ENCODE data around the gene ZNF134.

Gene ZNF134

GRCh38 chr19:57667228-57667627 lies 53.2 kb downstream of the ZNF134 start:
- Histone ChIP-seq H3K9me3 (ENCODE audit: control insufficient read depth, insufficient read depth, low read depth, low read length) (no peaks in the 10 kb centered on the region), H3K27ac (ENCODE audit: extremely low read depth, low read depth, low read length) (no peak overlapping the region), H3K36me3 (ENCODE audit: control insufficient read depth in 2 of 2, insufficient read depth in 1 of 2, low read length in 2 of 2) (no peaks in the 10 kb centered on the region), H3K4me1 (ENCODE audit: control insufficient read depth, insufficient read depth, low read length) (no peaks in the 10 kb centered on the region), H3K4me3 (ENCODE audit: low read depth, low read length) (no peak overlapping the region)
- ChIA-PET CTCF (interaction anchor here (0.6 to 0.7 kb wide), 2 partner anchors 15 to 107 kb away, joined by 3 read pairs; partner anchors contain the start of gene ZNF551), POLR2A (no interaction called here)
- TF ChIP-seq REST (tag by site-specific recombination; IDR thresholded peaks at IDR 0.05), result peak; percentile 87
- no peak for TF ChIP-seq ZNF274 (IDR thresholded peaks at IDR 0.05; ENCODE audit: low read length)
- no peak for TF ChIP-seq ZNF274 (tag by site-specific recombination; IDR thresholded peaks at IDR 0.05; ENCODE audit: borderline replicate concordance)

GRCh38 chr19:57668635-57669034 lies 54.6 kb downstream of the ZNF134 start, which contains the start of gene ZSCAN4:
Gene ZSCAN4, plus strand, starts transcription at chr19:57668935. Its CDS starts 7,211 bp downstream, at chr19:57676146.
- Histone ChIP-seq H3K4me3 (ENCODE audit: low read depth, low read length) (no peak within 1 kb of the TSS), H3K9me3 (ENCODE audit: control insufficient read depth, insufficient read depth, low read depth, low read length) (no peaks in the 10 kb centered on the region), H3K36me3 (ENCODE audit: control insufficient read depth in 2 of 2, insufficient read depth in 1 of 2, low read length in 2 of 2) (no peaks in the 10 kb centered on the region), H3K4me1 (ENCODE audit: control insufficient read depth, insufficient read depth, low read length) (no peaks in the 10 kb centered on the region), H3K27ac (ENCODE audit: extremely low read depth, low read depth, low read length) (no peak within 1 kb of the TSS)
- POLR2A ChIA-PET, result no interaction called here
- TF ChIP-seq ZNF768 (tag by site-specific recombination; IDR thresholded peaks at IDR 0.05), result no peak
- no peak for TF ChIP-seq ZSCAN30 (tag by site-specific recombination; IDR thresholded peaks at IDR 0.05)
- TF ChIP-seq ZBTB7A (tag by site-specific recombination; IDR thresholded peaks at IDR 0.05; ENCODE audit: low read depth), result no peak
- TF ChIP-seq ZNF529 (tag by site-specific recombination; IDR thresholded peaks at IDR 0.05; ENCODE audit: insufficient replicate concordance), result no peak
- TF ChIP-seq ZNF658 (tag by site-specific recombination; IDR thresholded peaks at IDR 0.05), result no peak
- TF ChIP-seq ZNF214 (tag by site-specific recombination; IDR thresholded peaks at IDR 0.05; ENCODE audit: borderline replicate concordance), result no peak
- CTCF ChIA-PET, result no interaction called here

GRCh38 chr19:57671124-57671895 lies 57.3 kb downstream of the ZNF134 start:
- ChIA-PET POLR2A (interaction anchor here (0.5 to 1.5 kb wide), 4 partner anchors 10 to 231 kb away, joined by 3 to 8 read pairs (median 4); partner anchors contain the start of gene ZNF551), CTCF (interaction anchor here (0.6 kb wide), 1 partner anchor 59 kb away, joined by 4 read pairs; no protein-coding TSS in a partner anchor)
- no peaks in the 10 kb centered on the region for H3K4me1 ChIP-seq (ENCODE audit: control insufficient read depth, insufficient read depth, low read length)
- H3K9me3 ChIP-seq (ENCODE audit: control insufficient read depth, insufficient read depth, low read depth, low read length), result no peaks in the 10 kb centered on the region
- no peak overlapping the region for H3K4me3 ChIP-seq (ENCODE audit: low read depth, low read length)
- H3K27ac ChIP-seq (ENCODE audit: extremely low read depth, low read depth, low read length), result no peak overlapping the region
- no peaks in the 10 kb centered on the region for H3K36me3 ChIP-seq (ENCODE audit: control insufficient read depth in 2 of 2, insufficient read depth in 1 of 2, low read length in 2 of 2)
- TF ChIP-seq ZNF776 (tag by site-specific recombination; IDR thresholded peaks at IDR 0.05; ENCODE audit: borderline replicate concordance) (no peak), ZFP41 (tag by site-specific recombination; IDR thresholded peaks at IDR 0.05; ENCODE audit: borderline replicate concordance) (no peak), ZNF792 (tag by site-specific recombination; IDR thresholded peaks at IDR 0.05) (no peak), ZNF248 (tag by site-specific recombination; IDR thresholded peaks at IDR 0.05) (no peak), INSM2 (tag by site-specific recombination; IDR thresholded peaks at IDR 0.05) (no peak), ZBTB11 (tag by site-specific recombination; conservative IDR thresholded peaks at IDR 0.05; ENCODE audit: low read depth) (no peak), ZNF398 (tag by site-specific recombination; IDR thresholded peaks at IDR 0.05) (no peak), ZNF324 (tag by site-specific recombination; IDR thresholded peaks at IDR 0.05) (no peak)

All from HEK293 (cell line).